Measurements from ENCODE around the gene GLS.

DNA sequence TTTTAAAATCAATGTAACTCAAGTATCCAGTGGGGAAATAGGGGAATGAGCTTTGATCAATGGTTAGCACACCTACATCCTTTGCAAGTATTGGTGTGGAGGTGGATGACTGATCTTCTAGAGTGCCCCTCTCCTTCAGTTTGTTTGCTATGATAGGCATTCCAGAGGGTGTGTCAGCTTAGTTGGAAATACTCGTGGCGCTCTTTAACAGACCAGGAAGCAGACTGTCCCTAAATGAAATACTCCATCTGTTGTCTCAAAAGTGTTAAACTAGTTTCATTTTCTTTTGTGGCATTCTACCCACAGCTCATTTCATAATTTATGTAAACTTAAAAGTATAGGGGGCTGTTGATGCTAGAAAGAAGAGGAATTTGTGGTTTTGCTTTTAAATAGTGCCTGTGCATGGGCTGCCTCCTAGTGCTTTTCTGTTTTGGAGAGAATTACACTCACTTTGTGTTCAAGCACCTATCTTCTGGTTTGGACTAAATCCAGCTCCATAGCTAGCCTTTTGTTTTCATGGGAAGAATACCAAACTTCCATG is 67.2 kb downstream of the GLS start:
- TF ChIP-seq POLR2A (IDR thresholded peaks at IDR 0.05; ENCODE audit: borderline replicate concordance, extremely low read depth, insufficient read depth, insufficient read length), result no peak
- TF ChIP-seq POLR2AphosphoS5 (IDR thresholded peaks at IDR 0.05; ENCODE audit: low read depth, low read length), result no peak
- TF ChIP-seq CTCF (IDR thresholded peaks at IDR 0.05 in 2 of 3, conservative IDR thresholded peaks at IDR 0.05 in 1 of 3; ENCODE audit: borderline replicate concordance in 1 of 3, insufficient read depth in 1 of 3, low read depth in 2 of 3, low read length in 2 of 3), result 0 out of 6 replicates have a peak, but pooled peaks have one; percentile 4 to 27 (median 11)
- TF ChIP-seq ZNF274 (IDR thresholded peaks at IDR 0.05; ENCODE audit: low read depth, low read length), result no peak
- TF ChIP-seq, protein P1, sequence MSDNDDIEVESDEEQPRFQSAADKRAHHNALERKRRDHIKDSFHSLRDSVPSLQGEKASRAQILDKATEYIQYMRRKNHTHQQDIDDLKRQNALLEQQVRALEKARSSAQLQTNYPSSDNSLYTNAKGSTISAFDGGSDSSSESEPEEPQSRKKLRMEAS (IDR thresholded peaks at IDR 0.05), result peak; percentile 12; the same call in 1 of the 2 replicates
- no peak for TF ChIP-seq EZH2 (IDR thresholded peaks at IDR 0.05)
- TF ChIP-seq, protein P2, sequence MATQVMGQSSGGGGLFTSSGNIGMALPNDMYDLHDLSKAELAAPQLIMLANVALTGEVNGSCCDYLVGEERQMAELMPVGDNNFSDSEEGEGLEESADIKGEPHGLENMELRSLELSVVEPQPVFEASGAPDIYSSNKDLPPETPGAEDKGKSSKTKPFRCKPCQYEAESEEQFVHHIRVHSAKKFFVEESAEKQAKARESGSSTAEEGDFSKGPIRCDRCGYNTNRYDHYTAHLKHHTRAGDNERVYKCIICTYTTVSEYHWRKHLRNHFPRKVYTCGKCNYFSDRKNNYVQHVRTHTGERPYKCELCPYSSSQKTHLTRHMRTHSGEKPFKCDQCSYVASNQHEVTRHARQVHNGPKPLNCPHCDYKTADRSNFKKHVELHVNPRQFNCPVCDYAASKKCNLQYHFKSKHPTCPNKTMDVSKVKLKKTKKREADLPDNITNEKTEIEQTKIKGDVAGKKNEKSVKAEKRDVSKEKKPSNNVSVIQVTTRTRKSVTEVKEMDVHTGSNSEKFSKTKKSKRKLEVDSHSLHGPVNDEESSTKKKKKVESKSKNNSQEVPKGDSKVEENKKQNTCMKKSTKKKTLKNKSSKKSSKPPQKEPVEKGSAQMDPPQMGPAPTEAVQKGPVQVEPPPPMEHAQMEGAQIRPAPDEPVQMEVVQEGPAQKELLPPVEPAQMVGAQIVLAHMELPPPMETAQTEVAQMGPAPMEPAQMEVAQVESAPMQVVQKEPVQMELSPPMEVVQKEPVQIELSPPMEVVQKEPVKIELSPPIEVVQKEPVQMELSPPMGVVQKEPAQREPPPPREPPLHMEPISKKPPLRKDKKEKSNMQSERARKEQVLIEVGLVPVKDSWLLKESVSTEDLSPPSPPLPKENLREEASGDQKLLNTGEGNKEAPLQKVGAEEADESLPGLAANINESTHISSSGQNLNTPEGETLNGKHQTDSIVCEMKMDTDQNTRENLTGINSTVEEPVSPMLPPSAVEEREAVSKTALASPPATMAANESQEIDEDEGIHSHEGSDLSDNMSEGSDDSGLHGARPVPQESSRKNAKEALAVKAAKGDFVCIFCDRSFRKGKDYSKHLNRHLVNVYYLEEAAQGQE (IDR thresholded peaks at IDR 0.05; ENCODE audit: low read depth), result no peak
- TF ChIP-seq YY1 (IDR thresholded peaks at IDR 0.05; ENCODE audit: extremely low read depth, insufficient replicate concordance, low read depth, low read length), result no peak

Measured in HCT116 (cell line).